GM18520 (cell line): ENCODE measurements around the gene BPTF.
"Not testable (repeated sequence)": the region's sequence is repeated elsewhere in the genome, so short reads cannot be mapped to it uniquely, and the experiment has no call there.

Experiments
- ATAC-seq: cut with Tn5 transposase; IDR thresholded peaks from one replicate; pipeline ENCODE4 v1.9.1; 2021; ENCODE audit not compliant: unreplicated experiment

Gene BPTF

GRCh38 chr17:67963145-67963572 lies 137.9 kb downstream of the BPTF start:
- ATAC-seq = peak; percentile 79

DNA sequence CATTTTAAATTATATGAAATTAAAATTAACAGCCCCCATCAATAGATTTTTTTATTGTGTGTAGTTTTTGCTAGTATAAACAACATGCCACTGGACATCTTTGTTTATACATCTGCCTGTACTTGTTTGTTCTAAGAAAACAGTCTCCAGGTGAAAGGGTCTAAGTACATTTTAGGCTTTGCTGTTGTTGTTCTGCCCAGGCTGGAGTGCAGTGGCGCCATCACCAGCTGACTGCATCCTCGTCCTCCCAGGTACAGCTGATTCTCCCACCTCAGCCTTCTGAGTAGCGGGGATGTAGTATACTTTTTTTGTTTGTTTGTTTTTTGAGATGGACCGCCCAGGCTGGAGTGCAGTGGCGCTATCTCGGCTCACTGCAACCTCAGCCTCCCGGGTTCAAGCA lies 145.5 kb downstream of the BPTF start:
- ATAC-seq = no peak

GRCh38 chr17:67974185-67974584 lies 148.9 kb downstream of the BPTF start:
- ATAC-seq = no peak

GRCh38 chr17:67974598-67975066 lies 149.3 kb downstream of the BPTF start:
- no peak for ATAC-seq

DNA sequence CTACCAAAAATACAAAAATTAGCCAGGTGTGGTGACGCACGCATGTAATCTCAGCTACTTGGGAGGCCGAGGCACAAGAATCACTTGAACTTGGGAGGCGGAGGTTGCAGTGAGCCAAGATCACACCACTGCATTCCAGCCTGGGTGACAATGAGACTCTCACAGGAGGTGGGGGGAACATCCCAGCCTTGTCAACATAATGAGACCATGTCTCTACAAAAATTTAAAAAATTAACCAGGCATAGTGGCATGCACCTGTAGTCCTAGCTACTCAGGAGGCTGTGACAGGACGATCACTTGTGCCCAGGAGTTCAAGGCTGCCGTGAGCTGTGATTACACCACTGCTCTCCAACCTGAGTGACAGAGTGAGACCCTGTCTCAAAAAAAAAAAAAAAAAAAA lies 151.0 kb downstream of the BPTF start:
- not testable (repeated sequence) for ATAC-seq

DNA sequence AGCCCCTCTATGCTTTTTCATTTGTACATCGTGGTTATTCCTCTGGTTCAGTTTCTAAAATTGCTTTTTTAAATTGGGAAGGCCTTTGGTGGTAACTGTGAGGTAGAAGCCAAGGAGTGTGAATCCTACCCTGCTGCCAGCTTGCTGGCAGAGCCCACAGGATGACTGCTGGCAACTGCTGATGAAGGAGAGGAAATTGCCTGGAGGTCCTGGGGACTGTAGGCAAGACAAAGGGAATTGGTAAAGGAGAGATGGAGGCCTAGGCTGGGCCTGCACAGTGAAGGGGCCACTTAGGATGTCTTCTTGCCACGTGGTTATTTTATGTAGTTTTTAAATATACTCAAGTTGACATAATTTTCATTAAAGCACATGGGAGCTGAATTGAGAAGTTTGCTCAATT lies 155.2 kb downstream of the BPTF start:
- ATAC-seq = no peak

DNA sequence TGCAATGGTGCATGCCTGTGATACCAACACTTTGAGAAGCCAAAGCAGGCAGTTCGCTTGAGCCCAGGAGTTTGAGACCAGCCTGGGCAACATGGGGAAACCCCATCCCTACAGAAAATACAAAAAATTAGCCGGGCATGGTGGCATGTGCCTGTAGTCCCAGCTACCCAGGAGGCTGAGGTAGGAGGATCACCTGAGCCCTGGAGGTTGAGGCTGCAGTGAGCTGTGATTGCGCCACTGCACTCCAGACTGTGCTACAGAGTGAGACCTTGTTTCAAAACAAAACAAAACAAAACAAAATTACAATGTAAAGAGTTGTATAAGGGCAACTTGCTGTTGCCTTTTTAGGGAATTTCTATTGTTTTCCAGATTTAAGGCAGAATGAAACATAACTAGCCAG lies 155.6 kb downstream of the BPTF start:
- ATAC-seq = not testable (repeated sequence)

DNA sequence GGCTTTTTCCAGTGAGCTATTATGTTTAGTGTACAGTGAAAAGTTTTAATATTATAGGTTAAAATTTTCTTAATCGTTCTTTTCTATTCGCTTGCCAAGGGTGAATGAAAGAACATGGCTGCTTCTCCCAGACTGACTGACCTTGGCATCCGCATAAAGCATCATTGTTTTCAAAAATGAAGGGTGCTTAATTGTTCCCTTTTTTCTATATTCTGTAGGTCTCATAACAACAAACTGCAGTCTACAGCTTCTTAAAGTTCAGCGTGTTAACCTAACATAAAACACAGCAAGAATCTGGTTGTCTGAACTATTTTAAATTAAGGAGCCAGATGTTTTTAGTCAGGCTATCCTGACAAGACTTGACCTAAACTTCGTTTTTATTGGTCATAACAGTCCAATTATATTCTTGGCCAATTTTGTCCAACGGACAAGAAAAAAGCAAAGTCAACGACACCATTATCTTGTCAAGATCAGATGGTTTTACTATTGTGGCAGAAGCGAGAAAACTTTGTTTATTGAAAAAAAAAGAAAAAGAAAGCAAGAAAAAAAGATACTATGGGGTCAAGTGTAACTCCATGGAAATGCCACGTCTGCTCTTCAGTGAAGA lies 156.8 kb downstream of the BPTF start:
- ATAC-seq = no peak

DNA sequence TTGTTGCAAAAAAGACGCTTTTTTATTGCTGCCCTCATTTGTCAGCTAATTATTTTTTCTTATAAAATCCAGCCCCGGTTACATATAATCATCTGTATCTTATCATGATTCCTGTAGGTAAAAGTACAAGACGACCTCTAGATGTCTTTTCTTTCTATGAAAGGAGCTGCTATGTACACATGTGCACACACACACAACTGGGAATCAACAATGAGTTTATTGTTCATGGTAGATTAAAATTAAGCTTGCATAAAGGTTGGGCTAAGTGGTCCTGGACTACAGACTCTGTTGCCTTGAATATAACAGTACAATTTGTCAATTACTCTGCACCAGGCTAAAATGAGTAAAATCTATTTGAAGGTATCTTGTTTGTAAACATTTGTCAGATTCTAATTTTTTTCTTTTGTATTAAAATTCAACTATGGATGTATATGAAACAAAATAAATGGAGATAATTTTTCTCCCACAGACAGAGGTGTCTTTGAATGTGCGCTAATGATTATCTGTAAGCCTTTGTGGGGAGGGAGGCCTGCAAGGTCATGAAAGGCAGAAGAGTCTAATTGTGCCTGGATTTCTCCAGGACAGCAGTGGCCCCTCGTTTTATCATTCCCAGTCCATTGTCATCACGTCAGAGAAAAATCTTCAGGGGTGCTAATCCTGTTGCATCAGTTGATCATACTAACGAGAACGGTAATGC lies 157.5 kb downstream of the BPTF start:
- no peak for ATAC-seq

DNA sequence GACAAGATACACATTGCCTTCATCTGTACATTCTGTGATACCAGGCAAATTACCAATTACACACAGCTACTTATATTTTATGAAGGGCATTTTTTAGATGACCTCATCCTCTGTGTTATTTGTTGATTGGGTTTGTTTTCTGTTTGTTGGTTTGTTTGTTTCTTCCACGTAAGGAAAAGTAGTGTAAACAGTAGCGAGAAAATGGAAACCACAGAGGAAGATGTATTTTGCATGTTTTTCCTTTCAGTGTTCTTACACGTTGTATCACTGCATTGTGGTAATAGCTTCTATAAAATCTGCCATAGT lies 158.0 kb downstream of the BPTF start:
- no peak for ATAC-seq

- no peak for ATAC-seq
Measured at GRCh38 chr17:67990909-67991308, 165.6 kb downstream of the BPTF start.

DNA sequence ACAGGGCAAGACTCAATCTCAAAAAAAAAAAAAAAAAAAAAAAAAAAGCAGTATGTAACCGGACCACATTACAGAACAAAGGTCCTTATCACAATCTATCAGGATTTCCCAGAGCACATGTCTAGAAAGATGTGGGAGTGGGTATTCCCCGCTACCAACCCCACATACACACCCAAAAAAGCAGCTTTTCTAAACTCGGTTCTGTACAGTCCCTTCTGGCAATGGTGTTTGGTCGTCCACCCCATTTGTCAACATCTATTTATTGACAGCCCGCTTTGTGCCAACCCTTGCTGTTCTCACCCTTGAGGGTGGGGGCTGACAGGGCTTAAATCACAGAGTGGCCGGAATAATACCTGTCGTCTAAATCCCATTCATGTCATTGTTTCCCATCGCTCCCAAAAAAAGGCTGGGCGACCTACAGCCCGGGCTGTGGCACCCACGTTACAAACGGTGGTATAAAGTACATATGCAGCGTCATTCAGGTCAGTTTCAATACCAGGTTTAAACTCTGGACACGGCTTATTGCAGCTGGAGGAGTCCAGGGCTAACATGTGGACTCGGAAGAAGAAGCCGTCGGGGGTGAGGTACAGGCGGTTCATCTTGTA lies 167.3 kb downstream of the BPTF start:
- no peak for ATAC-seq

DNA sequence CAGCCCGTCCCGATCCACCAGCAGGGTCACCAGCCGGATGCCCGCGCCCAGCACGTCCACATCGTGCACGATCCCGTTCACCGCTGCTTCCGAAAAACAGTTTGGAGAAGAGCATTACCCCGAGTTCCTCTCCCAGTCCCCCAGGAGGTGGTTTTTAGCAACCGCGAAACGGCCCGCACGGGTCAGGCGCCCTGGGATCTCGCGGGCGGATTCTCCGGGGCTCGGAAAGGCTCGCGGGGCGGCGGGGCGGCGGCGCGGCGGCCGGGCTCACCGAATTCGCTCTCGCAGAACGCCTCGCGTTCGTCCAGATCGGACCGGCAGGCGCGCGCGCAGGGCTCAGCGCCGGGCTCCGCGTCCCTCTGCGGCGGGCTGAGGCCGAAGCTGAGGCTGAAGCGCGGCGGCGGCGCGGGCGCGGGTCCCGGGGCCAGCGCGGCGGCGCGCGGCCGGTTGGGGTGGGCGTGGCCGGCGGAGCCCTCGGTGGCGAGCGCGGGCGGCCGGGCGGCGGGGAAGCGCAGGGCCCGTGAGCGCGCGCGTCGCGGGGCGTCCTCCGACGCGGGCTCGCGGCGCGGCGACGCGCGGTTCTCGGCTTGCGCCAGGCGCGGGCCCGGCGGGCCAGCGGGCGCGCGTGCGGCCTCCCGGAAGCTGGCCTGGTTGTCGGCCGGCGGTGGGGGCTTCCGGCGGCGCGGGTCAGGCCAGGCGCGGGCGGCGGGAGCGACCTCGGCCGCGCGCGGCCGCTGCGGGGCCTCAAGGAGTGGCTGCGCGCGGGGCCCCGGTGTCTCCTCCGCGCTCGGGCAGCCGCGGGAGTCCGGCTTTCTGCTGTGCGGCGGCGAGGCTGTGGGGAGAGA lies 168.1 kb downstream of the BPTF start:
- ATAC-seq = peak; percentile 87

DNA sequence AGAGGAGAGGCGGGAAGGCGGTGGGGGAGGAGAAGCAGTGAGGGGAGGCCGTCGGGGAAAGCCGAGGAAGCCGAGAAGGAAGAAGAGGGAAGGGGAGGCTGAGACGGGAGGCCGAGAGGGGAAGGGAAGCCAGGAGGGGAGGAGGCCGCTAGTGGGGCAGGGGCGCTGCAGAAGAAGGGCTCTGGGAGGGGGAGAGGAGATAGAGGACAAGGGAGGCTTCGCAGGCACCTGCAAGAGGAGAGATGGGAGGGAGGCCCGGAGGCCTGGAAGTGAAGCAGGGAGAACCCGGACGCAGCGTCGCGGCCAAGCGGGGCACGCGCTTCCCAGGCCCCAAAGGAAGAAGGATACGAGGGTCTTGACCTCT lies 168.7 kb downstream of the BPTF start:
- no peak for ATAC-seq

GRCh38 chr17:67994817-67995569 lies 169.7 kb downstream of the BPTF start:
- ATAC-seq = no peak

GRCh38 chr17:67995570-67996263 lies 170.4 kb downstream of the BPTF start:
- no peak for ATAC-seq

- ATAC-seq = not testable (repeated sequence)
Measured at GRCh38 chr17:67996301-67997171, 171.2 kb downstream of the BPTF start, which contains the start of gene C17orf58. Gene C17orf58 (minus strand): TSS chr17:67996469. CDS start chr17:67996198, 271 bp downstream.

GRCh38 chr17:67998466-67998865 lies 173.2 kb downstream of the BPTF start:
- no peak for ATAC-seq

DNA sequence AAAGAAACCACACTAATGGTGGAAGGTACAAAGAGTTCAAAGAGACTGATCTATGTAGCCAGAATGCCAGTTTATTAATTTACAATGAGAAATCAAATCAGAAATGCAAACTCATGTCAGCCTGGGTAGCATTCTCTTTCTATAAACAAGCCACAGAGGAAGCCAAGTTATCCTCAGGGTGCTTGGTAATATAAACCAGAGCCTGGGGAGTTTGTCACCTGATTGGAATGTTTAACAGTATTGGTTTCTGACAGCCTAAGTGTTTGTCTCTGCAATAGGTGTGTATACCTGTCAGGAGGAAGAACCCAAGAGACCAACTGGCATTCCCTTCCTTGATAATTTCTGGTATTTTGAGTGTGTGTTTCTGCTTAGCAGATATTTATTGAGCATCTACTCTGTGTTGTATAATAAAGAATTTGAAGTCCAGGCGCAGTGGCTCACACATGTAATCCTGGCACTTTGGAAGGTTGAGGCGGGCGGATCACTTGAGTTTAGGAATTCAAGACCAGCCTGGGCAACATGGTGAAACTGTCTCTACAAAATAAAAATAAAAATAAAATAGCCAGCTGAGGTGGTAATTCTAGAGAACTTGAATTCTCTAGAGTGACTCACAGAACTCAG lies 174.1 kb downstream of the BPTF start:
- no peak for ATAC-seq
